ENCODE measurements around the gene MFF.
"Not testable (repeated sequence)": the region's sequence is repeated elsewhere in the genome, so short reads cannot be mapped to it uniquely, and the experiment has no call there.

Gene MFF

DNA sequence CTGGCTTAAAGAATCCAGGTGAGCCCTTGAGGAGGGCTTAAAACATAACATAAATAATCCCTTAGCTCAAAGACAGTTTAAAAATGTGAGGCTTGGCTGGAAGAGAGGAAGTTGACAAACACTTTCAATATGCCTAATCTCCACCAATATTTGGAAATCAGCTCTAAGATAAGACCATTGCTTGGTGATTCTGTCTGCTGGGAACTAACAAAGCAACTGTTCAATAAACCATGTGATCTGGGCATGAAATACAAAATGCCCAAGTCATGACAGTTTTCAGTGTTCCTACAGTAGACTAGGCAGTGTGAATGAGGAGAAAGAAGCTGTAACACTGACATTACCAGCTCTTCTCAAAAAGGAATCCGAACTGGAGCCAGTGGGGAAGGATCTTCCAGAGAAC is 10.7 kb downstream of the MFF start:
- DNase-seq (ENCODE audit: low read depth in 2 of 2) = no peak

DNA sequence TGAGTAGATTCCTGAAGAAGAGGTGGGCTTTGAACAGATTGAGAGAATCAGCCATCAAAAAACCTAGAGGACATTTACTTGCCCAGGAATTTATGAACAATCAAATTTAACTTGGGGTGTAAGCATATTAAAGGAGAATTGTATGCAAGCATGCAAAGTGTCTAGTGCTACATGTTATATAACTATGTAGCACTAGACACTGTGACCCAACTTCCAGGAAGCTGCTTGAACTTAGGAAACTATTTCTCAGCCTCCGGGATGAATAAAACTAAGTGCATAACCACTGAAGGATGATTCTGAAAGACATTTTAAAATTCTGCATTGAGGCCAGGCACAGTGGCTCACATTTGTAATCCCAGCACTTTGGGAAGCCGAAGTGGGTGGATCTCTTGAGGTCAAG is 12.4 kb downstream of the MFF start:
- DNase-seq (ENCODE audit: low read depth in 2 of 2) = no peak

DNA sequence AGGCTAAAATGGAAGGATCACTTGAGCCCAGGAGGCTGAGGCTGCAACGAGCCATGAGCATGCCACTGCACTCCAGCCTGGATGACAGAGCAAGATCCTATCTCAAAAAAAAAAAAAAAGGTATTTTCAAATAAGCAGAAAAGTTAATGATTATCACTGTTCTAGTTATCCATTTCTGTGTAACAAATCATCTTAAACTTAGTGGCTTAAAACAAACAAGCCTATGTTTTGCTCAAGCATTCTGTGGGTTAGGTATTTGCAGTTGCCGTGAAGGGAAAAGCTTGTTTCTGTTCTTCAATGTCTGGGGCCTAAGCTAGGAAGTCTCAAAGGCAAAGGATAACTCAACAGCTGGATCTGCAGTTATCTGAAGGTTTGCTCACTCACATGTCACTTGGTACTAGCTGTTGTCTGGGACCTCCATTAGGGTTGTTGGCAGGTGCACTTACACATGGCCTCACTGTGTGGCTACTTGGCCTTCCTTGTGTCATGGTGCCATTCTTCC is 14.1 kb downstream of the MFF start:
- DNase-seq (ENCODE audit: low read depth in 2 of 2) = no peak

DNA sequence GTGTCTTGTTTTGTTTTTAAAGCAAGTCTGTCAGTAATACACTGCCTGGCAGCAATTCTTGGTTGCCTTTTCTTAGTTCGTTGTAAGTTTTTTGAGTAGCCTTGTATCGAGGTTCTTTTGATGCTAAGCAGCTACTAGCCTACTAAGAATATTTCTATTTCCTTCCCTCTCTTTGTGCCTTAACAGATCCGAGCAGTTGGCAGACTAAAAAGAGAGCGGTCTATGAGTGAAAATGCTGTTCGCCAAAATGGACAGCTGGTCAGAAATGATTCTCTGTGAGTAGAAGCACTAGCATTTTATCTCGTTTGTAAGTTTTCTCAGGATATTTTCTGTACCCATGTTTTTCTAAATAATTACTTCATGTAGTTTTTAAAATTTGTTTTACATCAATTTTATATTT is 15.1 kb downstream of the MFF start:
- no peak for DNase-seq (ENCODE audit: low read depth in 2 of 2)

DNA sequence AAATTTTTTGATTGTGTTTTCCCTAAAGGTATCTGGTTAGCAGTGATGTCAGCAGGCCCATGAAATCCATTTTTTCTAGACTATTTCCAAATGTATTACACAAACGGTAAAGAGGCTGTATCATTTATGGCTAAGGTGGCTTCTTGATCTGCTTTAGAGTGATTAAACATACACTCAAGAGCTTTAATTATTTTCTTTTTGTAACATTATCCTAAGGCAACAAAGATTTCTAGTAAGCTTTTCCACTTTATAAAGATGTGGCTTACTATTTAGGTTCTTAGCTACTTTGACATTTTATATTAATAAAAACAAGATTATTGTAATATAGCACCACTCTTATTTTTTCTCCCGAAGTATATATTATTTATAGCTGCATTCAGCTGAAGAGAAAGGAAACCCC is 16.5 kb downstream of the MFF start:
- no peak for DNase-seq (ENCODE audit: low read depth in 2 of 2)

DNA sequence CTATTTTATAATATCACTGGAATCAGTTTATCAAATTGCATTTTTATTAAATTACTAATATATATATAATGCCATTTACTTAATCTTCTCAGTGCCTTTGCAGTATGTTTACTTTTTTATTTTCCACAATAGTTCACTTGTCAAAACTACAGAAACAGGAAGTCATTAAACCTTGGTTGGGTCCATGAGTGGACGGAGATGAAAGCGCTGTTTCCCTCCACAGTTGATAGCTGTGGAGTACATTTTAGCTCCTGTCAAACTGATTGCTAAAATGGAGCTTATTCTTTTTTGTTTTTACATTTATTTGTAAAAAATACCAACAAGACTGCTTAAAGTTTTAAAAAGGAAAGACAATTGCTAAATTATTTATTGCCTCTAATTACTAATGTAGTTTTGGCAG is 19.2 kb downstream of the MFF start:
- DNase-seq (ENCODE audit: low read depth in 2 of 2) = no peak

DNA sequence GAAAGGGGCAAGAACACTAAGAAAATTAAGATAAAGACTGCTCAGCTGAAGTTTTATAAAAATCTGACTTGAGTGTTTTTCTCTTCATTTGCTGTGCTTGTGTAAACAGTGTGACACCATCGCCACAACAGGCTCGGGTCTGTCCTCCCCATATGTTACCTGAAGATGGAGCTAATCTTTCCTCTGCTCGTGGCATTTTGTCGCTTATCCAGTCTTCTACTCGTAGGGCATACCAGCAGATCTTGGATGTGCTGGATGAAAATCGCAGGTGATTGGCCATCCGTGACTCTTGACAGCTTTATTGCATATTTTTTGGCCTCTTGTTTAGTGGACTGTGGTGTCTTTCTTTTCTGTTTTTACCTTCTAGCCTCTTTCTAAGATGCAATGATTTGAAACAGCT is 22.1 kb downstream of the MFF start:
- DNase-seq (ENCODE audit: low read depth in 2 of 2) = no peak

DNA sequence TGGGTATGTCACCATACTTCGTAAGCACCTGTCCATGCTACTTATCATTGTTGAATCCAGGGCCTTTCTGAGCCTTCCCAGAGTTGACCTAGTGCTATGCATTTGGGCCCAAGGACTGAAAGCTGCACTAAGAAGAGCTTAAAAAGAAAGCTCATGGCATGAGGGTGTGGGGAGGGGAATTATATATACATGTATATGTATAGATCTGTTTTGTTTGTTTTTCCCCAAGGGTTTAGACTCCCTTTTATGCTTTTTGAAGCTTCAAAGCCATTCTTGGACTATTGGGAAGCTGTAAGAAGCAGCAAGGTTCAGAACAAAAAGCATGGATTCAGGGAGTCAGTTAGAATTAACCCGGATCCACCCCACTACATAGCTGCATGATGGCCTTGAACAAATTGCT is 23.3 kb downstream of the MFF start:
- no peak for DNase-seq (ENCODE audit: low read depth in 2 of 2)

DNA sequence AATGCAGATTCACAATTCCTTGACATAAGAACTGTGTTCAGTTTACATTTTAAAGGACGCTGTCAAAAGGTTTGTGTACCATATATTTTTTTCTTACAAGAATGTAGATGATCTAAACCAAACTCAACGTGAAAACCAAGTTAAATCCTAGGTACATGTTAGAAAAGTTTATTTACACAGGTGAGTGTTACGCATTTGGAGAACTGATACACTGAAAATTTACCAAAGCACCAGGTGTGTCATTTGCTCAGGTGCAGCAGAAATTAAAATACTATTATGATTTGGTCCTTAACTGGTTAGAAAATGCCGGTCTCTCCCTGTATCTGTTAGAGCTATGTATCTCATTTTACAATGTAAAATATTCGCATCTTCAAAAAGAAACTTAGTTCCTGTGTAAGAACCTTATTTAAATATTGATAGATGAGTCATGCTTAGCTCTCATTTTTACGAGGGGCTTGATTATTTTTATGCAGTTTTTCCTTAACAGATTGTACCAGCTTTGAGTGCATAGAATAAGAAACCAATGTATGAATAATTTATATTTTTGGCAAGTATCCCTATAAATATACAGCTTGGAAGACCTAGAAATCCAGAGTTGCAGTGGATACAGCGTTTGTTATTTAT is 25.1 kb downstream of the MFF start:
- no peak for DNase-seq (ENCODE audit: low read depth in 2 of 2)

DNA sequence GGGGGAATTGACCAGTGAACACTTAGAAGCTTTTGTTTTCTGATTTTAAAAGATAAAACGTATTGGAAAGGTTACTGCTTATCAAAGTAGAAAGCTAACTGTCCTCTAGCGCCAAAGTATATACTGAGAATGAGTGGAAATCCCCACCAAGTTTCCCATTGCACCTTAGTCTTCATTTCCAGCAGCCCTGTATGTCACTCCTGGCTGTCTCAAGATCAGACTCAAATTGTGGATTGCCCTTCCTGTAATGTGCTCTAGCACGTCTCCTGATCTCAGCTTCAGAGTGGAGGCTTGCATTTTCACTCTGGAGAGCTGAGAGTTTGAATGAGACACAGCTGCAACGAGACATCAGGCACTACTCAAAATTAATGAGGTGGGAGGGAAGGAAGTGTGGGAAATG is 26.6 kb downstream of the MFF start:
- DNase-seq (ENCODE audit: low read depth in 2 of 2) = no peak

DNA sequence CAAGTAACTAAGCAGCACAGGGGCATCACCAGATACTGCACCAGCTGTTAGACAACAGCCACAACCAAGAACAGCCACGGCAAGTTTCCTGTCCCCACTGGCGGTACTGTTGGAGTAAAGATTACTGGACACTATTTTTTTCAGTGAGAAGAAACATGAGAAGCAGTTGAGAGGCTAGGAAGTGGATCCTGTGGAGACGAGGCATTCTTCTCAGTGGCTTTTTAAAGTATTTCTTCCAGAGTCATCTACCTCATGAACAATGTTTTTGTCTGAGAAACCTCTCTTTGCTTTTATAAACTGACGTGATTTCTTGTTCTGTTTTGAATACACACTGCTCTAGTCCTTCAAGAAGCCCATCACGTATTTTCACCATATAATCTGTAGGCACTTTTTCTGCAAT is 35.3 kb downstream of the MFF start:
- no peak for DNase-seq (ENCODE audit: low read depth in 2 of 2)

DNA sequence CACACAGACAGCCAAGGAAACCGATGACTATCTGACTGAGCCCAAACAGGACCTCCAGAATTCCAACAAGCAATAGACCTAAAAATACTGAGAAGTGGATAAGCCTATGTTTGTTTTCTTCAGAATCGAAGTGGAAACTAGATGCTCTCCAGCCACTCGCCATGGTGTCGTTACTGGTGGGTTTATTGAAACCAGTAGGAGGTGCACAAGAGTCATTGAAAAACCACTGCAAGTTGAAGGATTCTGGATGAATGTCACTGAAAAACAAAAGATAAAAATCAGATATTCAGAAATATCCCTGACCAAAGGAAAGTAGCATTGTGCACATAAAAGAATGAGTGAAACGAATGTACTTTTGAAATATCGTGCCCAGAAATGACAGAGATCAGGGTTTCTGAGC is 38.7 kb downstream of the MFF start:
- no peak for DNase-seq (ENCODE audit: low read depth in 2 of 2)

DNA sequence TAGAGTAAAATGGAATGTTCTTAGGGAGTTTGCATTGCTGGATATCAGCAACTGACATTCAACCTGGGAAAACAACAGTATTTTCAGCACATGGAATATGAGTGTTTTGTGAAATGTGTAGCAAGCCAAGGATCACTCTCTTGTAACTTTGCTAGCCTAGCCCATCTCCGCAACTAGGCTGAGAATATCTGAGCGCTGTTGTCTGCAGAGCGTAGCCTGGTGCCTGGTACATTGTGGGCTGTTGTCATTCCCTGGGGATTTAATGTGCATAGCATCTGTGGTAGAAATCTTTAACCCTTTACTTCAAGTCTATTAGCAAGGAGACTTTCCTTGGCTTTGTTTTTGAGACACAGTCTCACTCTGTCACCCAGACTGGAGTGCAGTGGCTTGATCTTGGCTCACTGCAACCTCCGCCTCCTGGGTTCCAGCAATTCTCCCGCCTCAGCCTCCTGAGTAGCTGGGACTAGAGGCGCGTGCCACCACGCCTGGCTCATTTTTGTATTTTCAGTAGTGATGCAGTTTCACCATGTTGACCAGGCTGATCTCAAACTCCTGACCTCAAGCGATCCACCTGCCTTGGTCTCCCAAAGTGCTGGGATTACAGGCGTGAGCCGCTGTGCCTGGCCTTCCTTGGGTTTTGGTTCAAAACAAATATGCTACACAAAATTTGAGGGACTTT is 39.7 kb downstream of the MFF start:
- not testable (repeated sequence) for DNase-seq (ENCODE audit: low read depth in 2 of 2)

DNA sequence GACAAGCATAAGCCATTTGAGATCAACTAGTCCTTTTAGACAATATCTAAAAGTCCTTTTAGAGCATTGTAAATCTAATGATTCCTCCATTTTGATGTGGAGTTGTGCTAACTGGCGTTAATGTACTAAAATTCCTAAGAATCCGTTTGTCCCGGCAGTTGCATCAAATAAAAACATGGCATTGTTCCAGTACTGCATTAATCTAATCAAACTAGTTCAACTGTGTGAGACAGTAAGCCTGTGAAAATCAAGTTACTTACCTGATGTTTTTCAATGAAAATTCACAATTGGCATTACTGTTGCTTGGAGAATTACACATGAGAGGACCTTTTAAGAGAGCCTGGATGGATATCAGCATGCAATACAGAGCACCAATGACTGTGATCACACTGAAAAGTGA is 40.8 kb downstream of the MFF start:
- no peak for DNase-seq (ENCODE audit: low read depth in 2 of 2)

DNA sequence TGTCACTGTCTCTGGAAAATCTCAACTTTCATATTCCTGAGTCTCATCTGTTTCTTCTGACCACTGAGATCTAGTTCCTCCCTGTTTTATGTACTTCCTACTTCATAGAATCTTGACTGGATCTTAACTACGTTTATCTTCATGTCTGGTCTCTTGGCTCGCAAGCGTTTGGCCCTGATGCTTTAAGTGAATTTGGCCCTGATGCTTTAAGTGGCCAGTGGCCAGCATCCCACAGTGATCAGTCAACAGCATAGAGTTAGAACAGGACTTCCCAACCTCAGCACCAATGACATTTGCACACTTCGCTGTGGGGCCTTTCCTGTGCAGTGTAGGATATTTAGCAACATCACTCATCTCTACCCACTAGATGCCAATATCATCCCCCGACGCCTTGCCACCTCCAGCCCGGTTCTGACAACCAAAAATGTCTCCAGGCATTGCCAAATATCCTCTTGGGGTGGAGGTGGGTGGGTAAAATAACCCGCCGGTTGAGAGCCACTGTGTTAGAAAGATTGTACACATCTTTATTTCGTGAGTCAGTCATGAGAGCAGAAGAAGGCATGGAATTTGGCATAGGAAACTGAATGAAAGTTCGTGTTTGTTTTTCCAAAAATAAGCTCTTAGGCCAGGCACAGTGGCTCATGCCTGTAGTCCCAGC is 41.8 kb downstream of the MFF start:
- DNase-seq (ENCODE audit: low read depth in 2 of 2) = no peak

DNA sequence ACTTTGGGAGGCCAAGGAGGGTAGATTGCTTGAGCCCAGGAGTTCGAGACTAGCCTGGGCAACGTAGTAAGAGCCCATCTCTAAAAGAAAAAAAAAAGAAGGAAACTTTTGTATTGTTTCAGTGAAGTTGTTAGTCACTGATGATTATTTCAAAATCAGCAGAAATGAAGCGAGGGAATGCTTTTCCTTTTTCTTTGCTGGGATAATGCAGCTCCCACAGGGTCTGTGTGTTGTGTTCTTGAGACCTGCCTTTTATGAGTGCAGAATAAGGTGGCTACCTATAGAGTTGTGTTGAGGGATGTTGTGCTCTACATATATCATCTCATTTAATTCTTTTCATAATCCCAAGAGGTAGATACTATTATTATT is 42.4 kb downstream of the MFF start:
- no peak for DNase-seq (ENCODE audit: low read depth in 2 of 2)

DNA sequence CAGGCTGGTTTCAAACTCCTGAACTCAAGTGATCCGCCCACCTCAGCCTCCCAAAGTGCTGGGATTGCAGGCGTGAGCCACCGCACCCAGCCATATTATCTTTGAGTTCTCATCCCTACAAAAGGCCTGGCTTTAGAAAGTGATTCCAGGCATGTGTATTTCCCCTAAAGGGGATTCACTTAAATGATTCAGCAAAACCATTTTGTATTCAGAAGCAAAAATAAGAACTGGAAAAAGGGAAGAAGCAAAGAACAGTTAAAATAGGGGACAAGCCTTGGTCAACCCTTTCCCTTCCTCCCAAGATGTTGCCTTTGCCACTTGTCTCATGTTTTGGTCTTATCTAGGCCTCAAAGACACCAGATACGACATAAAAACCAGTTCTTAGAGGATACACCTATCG is 43.5 kb downstream of the MFF start:
- DNase-seq (ENCODE audit: low read depth in 2 of 2) = no peak

DNA sequence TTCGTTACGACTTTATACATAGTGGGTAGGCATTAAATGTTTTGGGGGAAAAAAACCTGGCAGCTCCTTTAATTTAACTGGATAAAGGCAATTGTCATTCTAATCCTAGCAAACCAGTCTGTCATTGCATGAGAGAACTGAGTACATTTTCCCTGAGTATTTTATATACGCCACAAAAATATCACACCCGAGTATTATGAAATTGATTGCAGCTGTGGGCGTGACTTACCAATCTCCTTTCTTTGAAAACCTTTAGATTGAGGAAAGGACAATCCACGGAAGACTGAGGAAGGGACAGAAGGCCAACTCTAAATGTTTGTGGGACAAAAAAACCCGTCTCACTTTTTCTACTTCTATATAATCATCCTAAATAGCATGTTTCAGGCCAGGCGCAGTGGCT is 45.0 kb downstream of the MFF start:
- DNase-seq (ENCODE audit: low read depth in 2 of 2) = no peak

DNA sequence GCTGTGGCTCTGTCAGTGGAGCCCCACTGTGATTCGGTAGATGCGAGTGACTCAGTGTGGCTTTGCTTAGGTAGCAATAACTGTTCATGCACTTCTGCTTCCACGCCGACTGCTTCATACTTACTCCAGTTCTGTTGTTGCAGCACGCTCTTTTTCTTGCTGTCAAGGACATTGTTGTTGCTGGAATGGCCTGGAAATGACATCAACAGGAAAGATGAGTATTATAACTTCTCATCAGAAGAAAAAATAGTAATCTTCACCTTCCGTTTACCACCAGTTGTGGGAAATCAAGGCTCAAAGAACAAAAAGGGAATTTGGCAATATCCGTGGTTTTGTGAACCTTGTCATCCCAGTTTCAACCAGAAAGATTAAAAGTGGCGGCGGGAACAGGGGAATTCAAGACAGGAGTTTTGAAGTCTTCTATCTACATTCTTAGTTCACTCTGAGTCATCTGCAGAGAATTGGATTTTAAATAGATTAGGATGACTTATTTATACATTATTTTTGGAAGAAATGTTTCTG is 45.8 kb downstream of the MFF start:
- no peak for DNase-seq (ENCODE audit: low read depth in 2 of 2)

DNA sequence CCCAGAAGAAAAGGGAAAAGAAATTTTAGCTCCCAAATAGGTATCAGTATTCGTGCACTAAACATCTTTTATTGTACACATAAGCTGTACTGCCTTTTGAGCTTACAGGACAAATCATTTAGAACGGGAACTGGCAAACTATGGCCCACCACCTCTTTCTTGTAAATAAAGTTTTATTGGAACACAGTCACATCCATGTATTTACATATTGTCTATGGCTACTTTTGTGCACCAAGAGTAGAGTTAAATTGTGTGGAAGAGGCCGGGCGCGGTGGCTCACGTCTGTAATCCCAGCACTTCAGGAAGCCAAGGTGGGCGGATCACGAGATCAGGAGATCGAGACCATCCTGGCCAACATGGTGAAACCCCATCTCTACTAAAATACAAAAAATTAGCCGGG is 48.3 kb downstream of the MFF start:
- no peak for DNase-seq (ENCODE audit: low read depth in 2 of 2)

DNA sequence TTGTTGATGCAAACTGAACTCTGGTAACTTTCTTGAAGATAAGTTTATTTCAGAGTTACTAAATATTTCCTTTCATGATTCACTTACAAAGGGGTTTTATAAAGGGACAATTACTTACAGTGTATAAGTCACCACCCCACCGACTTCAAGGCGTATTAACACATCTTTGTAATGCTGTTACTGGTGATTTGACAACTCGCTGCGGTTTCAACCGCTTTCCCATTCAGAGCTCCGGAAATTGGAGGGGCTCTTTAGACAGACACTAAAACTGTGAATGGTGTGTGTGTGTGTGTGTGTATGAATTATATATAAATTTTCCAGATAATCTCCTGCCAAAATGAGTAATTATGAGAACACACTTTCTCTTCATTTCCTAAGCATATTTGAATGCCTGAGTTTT is 49.1 kb downstream of the MFF start:
- DNase-seq (ENCODE audit: low read depth in 2 of 2) = no peak

DNA sequence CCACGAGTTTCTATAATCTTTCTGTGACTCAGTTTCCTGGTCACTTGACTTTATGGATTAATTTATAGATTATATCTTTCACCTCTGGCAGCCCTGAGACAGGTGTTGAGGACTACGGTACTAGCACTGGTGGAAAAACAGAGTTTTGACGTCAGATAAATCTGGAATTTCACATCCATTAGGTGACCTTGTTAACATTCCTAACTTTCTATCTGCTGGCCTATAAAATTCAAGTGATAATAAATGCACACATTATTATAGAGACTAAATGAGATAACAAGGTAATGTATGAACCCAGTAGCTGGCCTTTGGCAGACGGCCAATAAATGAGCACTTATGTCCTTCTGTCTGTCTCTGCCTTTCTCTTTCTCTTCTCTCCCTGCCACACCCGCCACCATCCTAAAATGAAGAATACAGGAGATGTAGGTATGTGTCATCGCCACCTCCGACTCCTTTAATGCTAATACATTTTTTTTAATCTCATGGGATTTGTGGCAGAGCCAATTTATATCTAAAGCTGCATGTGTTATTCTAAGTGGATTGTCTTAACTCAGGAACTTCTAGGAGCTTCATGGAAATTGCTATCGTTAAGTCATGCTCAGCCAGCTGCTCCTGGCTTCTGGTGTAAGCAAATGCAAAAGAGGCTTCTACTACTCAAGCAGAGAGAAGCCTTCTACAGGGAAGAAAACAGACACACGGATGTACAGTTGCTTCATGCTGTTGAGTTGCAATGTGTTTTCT is 51.8 kb downstream of the MFF start:
- DNase-seq (ENCODE audit: low read depth in 2 of 2) = no peak

Data from stimulated activated CD4-positive, alpha-beta T cell treated with anti-CD3 and anti-CD28 coated beads, Interleukin-1b, Interleukin-23, amount 100 ng/mL, for 1 hour (primary cell).